RWPE1 (cell line): ENCODE measurements around the gene UFSP2.

Experiments
- CTCF ChIA-PET: fragments of 350-600 bp; sonication (Branson Sonifier 250); formaldehyde crosslinking; extraction: SDS; loops from one replicate; lab custom pipeline; 2021; lab: Yijun Ruan, JAX
- POLR2A ChIA-PET: fragments of 400-600 bp; formaldehyde crosslinking; extraction: SDS; loops from one replicate; lab custom pipeline; 2020; ENCODE audit warnings: antibody characterized with exemption; ENCODE audit not compliant: low non-redundant PET; lab: Yijun Ruan, JAX
- DNase-seq: peaks from one replicate; pipeline ENCODE4 v3.0.0; 2012; ENCODE audit warnings: low spot score
- H3K27ac ChIP-seq: fragments of 450-650 bp; 2 replicates; pipeline ENCODE4 v1.5.1; 2017
- TF ChIP-seq, protein P1 (sequence below): fragments of 450-650 bp; conservative IDR thresholded peaks from 2 replicates; pipeline ENCODE4 v1.5.1; 2017; ENCODE audit warnings: low read depth, mild to moderate bottlenecking

The UFSP2 gene

DNA sequence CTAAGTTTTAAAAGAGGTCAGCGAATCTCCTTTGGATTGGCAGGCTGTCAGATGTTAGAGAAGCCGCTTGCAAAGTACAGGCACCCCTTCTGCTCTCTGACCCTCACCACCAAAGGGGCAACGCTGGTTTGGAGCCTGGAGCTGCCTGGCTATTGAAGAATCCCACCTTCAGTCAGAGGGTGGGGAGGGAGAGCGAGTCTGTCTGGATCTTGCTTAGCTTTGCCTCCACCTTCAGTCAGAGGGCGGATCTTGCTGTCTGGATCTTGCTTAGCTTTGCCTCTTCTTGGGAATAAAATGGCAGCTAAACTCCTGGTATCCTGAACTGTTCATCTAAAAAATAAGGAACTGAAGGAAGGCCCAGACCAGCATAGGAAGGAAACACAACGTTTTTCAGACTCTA, 38.4 kb upstream of the UFSP2 start:
- ChIA-PET POLR2A (no interaction called here), CTCF (interaction anchor here (0.5 kb wide), 1 partner anchor 81 kb away, joined by 4 read pairs; no protein-coding TSS in a partner anchor)
- TF ChIP-seq, protein P1, sequence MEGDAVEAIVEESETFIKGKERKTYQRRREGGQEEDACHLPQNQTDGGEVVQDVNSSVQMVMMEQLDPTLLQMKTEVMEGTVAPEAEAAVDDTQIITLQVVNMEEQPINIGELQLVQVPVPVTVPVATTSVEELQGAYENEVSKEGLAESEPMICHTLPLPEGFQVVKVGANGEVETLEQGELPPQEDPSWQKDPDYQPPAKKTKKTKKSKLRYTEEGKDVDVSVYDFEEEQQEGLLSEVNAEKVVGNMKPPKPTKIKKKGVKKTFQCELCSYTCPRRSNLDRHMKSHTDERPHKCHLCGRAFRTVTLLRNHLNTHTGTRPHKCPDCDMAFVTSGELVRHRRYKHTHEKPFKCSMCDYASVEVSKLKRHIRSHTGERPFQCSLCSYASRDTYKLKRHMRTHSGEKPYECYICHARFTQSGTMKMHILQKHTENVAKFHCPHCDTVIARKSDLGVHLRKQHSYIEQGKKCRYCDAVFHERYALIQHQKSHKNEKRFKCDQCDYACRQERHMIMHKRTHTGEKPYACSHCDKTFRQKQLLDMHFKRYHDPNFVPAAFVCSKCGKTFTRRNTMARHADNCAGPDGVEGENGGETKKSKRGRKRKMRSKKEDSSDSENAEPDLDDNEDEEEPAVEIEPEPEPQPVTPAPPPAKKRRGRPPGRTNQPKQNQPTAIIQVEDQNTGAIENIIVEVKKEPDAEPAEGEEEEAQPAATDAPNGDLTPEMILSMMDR = no peak
- no peak overlapping the region for H3K27ac ChIP-seq
- DNase-seq = no peak

- ChIA-PET CTCF (no interaction called here), POLR2A (no interaction called here)
- no peak for DNase-seq
- no peak overlapping the region for H3K27ac ChIP-seq
- TF ChIP-seq, protein P1 = no peak
Observed at GRCh38 chr4:185463541-185463940, 37.8 kb upstream of the UFSP2 start.

DNA sequence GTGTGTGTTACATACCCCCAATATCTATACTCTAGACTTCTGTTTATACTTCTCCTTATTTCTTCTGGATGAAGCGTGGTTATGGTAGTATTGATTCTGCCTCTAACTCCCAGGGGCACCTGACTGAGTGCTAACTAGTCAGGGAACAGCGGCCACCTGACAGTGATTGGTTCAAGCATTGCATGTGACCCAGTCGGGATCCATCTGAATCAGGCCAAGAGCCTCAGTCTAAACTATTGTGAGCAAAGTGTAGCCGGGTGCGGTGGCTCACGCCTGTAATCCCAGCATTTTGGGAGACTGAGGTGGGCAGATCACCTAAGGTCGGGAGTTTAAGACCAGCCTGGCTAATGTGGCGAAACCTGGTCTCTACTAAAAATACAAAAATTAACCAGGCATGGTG, 35.8 kb upstream of the UFSP2 start:
- no peak for DNase-seq
- TF ChIP-seq, protein P1 = no peak
- POLR2A ChIA-PET = no interaction called here
- H3K27ac ChIP-seq = no peak overlapping the region
- CTCF ChIA-PET = interaction anchor here (0.6 to 0.8 kb wide), 3 partner anchors 9 to 1694 kb away, joined by 3 read pairs; no protein-coding TSS in a partner anchor

- POLR2A ChIA-PET = no interaction called here
- no peak overlapping the region for H3K27ac ChIP-seq
- CTCF ChIA-PET = no interaction called here
- TF ChIP-seq, protein P1 = no peak
- no peak for DNase-seq
Observed at GRCh38 chr4:185457136-185457535, 31.4 kb upstream of the UFSP2 start.

- no peak overlapping the region for H3K27ac ChIP-seq
- POLR2A ChIA-PET = no interaction called here
- CTCF ChIA-PET = interaction anchor here (0.5 kb wide), 1 partner anchor 32 kb away, joined by 3 read pairs; no protein-coding TSS in a partner anchor
- TF ChIP-seq, protein P1 = no peak
- DNase-seq = no peak
Observed at GRCh38 chr4:185456131-185456530, 30.4 kb upstream of the UFSP2 start.

GRCh38 chr4:185445209-185445608, 19.4 kb upstream of the UFSP2 start:
- DNase-seq = no peak
- POLR2A ChIA-PET = no interaction called here
- TF ChIP-seq, protein P1 = no peak
- CTCF ChIA-PET = interaction anchor here (1.3 kb wide), 1 partner anchor 31 kb away, joined by 3 read pairs; no protein-coding TSS in a partner anchor
- no peak overlapping the region for H3K27ac ChIP-seq
